ENCODE data around the gene PPP3CA.

GRCh38 chr4:101155368-101155767 is 192.0 kb downstream of the PPP3CA start:
- TF ChIP-seq, protein P1, sequence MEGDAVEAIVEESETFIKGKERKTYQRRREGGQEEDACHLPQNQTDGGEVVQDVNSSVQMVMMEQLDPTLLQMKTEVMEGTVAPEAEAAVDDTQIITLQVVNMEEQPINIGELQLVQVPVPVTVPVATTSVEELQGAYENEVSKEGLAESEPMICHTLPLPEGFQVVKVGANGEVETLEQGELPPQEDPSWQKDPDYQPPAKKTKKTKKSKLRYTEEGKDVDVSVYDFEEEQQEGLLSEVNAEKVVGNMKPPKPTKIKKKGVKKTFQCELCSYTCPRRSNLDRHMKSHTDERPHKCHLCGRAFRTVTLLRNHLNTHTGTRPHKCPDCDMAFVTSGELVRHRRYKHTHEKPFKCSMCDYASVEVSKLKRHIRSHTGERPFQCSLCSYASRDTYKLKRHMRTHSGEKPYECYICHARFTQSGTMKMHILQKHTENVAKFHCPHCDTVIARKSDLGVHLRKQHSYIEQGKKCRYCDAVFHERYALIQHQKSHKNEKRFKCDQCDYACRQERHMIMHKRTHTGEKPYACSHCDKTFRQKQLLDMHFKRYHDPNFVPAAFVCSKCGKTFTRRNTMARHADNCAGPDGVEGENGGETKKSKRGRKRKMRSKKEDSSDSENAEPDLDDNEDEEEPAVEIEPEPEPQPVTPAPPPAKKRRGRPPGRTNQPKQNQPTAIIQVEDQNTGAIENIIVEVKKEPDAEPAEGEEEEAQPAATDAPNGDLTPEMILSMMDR (conservative IDR thresholded peaks at IDR 0.05; ENCODE audit: low read depth, low read length): no peak
- no peak for TF ChIP-seq EZH2 (IDR thresholded peaks at IDR 0.05; ENCODE audit: borderline replicate concordance, low read depth, low read length, poor library complexity, severe bottlenecking)

Measured in A673 (cell line).